Sigmoid colon (tissue), 7 donors: ENCODE results near the gene INAFM1. TPM values are rescaled to one million over a fixed set of nuclear protein-coding genes. Genes with fewer than 3 reads are reported as not detected.

Source experiments
- DNase-seq: peaks from one replicate; pipeline ENCODE4 v3.0.0-alpha.2; 2019
- H3K27ac ChIP-seq, 4 donors: fragments of 200-600 bp; sonication (generic); one replicate each; pipeline ENCODE4 v1.5.1; 2016 to 2019; ENCODE audit warnings: mild to moderate bottlenecking in 1 of 4
- H3K27me3 ChIP-seq, 3 donors: fragments of 200-600 bp; sonication (generic); one replicate each; pipeline ENCODE4 v1.5.1; 2019; ENCODE audit warnings: mild to moderate bottlenecking in 1 of 3
- H3K36me3 ChIP-seq, 4 donors: fragments of 200-600 bp; sonication (generic); one replicate each; pipeline ENCODE4 v1.5.1; 2016 to 2019
- H3K4me1 ChIP-seq, 4 donors: fragments of 200-600 bp; sonication (generic); one replicate each; pipeline ENCODE4 v1.5.1; 2017 to 2019
- H3K4me3 ChIP-seq, 4 donors: fragments of 200-600 bp; sonication (generic); one replicate each; pipeline ENCODE4 v1.5.1; 2017 to 2019; ENCODE audit warnings: mild to moderate bottlenecking in 2 of 4, moderate library complexity in 1 of 4
- H3K9me3 ChIP-seq, 4 donors: fragments of 200-600 bp in 3 of 4; sonication (generic) in 3 of 4; one replicate each; pipeline versions ENCODE4 v1.5.1 to v1.6.1; 2013 to 2019
- EP300 ChIP-seq, 4 donors: sonication (generic); formaldehyde crosslinking; IDR thresholded peaks; one replicate each; pipeline ENCODE4 v1.6.1; 2017; ENCODE audit warnings: antibody characterized with exemption in 4 of 4
- POLR2A ChIP-seq, 2 donors: fragments of 450-650 bp; IDR thresholded peaks; one replicate each; pipeline ENCODE4 v1.6.1; 2016; ENCODE audit warnings: antibody characterized with exemption in 2 of 2, mild to moderate bottlenecking in 2 of 2, moderate library complexity in 2 of 2
- POLR2AphosphoS5 ChIP-seq, 4 donors: sonication (generic); formaldehyde crosslinking; IDR thresholded peaks; one replicate each; pipeline ENCODE4 v1.6.1; 2017; ENCODE audit warnings: antibody characterized with exemption in 4 of 4
- WGBS, 2 donors: extraction: QIAGEN DNeasy Blood & Tissue Kit; methylation state at CpG; one replicate each; pipeline ENCODE4 v1.1.7; 2013; 5-methylcytosine and 5-hydroxymethylcytosine counted together
- intact Hi-C: fragments of 100-400 bp; cut with DNase I; formaldehyde crosslinking; loops from one replicate; pipeline ENCODE4 v1.15.1; 2023
- polyA plus RNA-seq, 3 donors: library from polyadenylated mRNA; stranded (reverse); fragments of 200-250 nt; gene quantifications; one replicate each; pipeline ENCODE4 v1.2.3, GENCODE V29; 2013
- total RNA-seq, 4 donors: library from RNA; depleted of rRNA; stranded (reverse); fragments of >200 nt; gene quantifications; one replicate each; pipeline ENCODE4 v1.1.0, GENCODE V29; 2016
- TF ChIP-seq, protein P1 (sequence below), 4 experiments: fragments of 450-650 bp in 3 of 4; fragments of 200-600 bp in 1 of 4; IDR thresholded peaks; one replicate each; pipeline ENCODE4 v1.5.1; 2016 to 2019; ENCODE audit warnings: antibody characterized with exemption in 4 of 4, mild to moderate bottlenecking in 3 of 4, moderate library complexity in 2 of 4
- donor health status: healthy with polysubstance abuse.
- donor health status: Bipolar disorder and iron deficiency.
- donor health status: healthy.

INAFM1 gene
- total and polyA plus RNA-seq, 7 donors = 3.0 to 16.3 (median 10.7) TPM

DNA sequence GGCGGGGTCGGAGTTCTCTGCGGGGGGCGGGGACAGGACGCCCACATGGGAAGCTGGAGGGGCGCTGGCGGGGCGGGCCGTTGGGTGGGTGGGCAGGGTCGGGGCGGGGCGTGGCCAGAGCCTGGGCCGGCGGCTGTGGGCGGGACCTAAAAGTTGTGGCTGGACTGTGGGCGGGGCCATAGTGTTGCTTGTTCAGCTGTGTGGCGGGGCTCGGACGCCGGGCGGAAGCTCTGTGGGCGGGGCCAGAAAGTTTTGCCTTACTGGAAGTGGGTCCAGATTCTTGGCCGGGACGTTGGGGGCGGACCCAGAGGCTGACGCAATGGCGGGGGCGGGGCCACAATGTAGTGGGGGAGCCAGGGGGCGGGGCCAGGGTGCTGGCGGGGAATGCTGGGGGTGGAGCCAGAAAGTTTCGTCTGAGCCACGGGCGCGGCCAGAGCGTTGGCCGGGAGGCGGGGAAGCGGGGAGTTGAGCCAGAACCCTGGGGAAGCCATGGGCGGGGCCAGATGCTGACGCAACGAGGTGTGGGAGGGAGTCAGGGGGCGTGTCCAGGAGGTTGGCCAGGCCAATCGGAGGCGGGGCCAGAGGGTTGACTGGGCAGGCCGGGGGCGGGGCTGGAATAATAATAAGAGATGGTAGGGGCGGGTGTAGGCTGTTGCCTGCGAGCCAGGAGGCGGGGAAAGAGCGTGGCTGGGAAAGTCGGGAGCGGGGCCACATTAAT, 17.8 kb upstream of the INAFM1 start:
- WGBS, 2 donors = 0 to 1% methylated on average over 52 of the region's 52 CpGs

GRCh38 chr19:47257411-47258169, 17.1 kb upstream of the INAFM1 start:
- Histone ChIP-seq H3K9me3 (no peaks in the 10 kb centered on the region), H3K4me1 (peaks cover 0 to 35% (median 30%) of the 10 kb centered on the region in 4 donors), H3K4me3 (peak overlapping the region; percentile 30 to 69 (median 58)), H3K36me3 (peaks cover 19 to 45% (median 32%) of the 10 kb centered on the region in 4 donors), H3K27me3 (no peaks in the 10 kb centered on the region), H3K27ac (peak overlapping the region; percentile 88 to 98 (median 92))
- peak; percentile 81 for DNase-seq
- intact Hi-C loops = loop anchor here (1.0 kb wide), 1 partner anchor 16 kb away; no protein-coding TSS in a partner anchor
- TF ChIP-seq POLR2AphosphoS5 (IDR thresholded peaks at IDR 0.05) = peak; percentile 47 to 79 (median 58)
- TF ChIP-seq, protein P1, sequence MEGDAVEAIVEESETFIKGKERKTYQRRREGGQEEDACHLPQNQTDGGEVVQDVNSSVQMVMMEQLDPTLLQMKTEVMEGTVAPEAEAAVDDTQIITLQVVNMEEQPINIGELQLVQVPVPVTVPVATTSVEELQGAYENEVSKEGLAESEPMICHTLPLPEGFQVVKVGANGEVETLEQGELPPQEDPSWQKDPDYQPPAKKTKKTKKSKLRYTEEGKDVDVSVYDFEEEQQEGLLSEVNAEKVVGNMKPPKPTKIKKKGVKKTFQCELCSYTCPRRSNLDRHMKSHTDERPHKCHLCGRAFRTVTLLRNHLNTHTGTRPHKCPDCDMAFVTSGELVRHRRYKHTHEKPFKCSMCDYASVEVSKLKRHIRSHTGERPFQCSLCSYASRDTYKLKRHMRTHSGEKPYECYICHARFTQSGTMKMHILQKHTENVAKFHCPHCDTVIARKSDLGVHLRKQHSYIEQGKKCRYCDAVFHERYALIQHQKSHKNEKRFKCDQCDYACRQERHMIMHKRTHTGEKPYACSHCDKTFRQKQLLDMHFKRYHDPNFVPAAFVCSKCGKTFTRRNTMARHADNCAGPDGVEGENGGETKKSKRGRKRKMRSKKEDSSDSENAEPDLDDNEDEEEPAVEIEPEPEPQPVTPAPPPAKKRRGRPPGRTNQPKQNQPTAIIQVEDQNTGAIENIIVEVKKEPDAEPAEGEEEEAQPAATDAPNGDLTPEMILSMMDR (IDR thresholded peaks at IDR 0.05) = no peak
- TF ChIP-seq POLR2A (IDR thresholded peaks at IDR 0.05) = no peak
- peak in 2 of 4 donors; percentile 6 to 45 for TF ChIP-seq EP300 (IDR thresholded peaks at IDR 0.05)
- 3 to 8% methylated on average over 29 of the region's 29 CpGs for WGBS, 2 donors

More for the DNA sequence above, 17.8 kb upstream of the INAFM1 start:
- TF ChIP-seq, protein P1 (IDR thresholded peaks at IDR 0.05) = no peak
- no peak for TF ChIP-seq POLR2AphosphoS5 (IDR thresholded peaks at IDR 0.05)
- TF ChIP-seq POLR2A (IDR thresholded peaks at IDR 0.05) = no peak
- no peak for TF ChIP-seq EP300 (IDR thresholded peaks at IDR 0.05)
- H3K27me3 ChIP-seq = no peaks in the 10 kb centered on the region
- H3K36me3 ChIP-seq = peaks cover 19 to 37% (median 29%) of the 10 kb centered on the region in 4 donors
- no peaks in the 10 kb centered on the region for H3K9me3 ChIP-seq
- intact Hi-C loops = loop anchor here (1.0 kb wide), 1 partner anchor 16 kb away; no protein-coding TSS in a partner anchor
- peak; percentile 100 for DNase-seq
- peak overlapping the region; percentile 88 to 98 (median 92) for H3K27ac ChIP-seq
- H3K4me1 ChIP-seq = peaks cover 0 to 35% (median 30%) of the 10 kb centered on the region in 4 donors
- peak overlapping the region; percentile 55 to 73 (median 65) for H3K4me3 ChIP-seq

GRCh38 chr19:47258434-47258833, 16.3 kb upstream of the INAFM1 start:
- peaks cover 19 to 53% (median 40%) of the 10 kb centered on the region in 4 donors for H3K36me3 ChIP-seq

GRCh38 chr19:47258895-47259555, 15.7 kb upstream of the INAFM1 start:
- DNase-seq = no peak
- intact Hi-C loops = no loop called here
- peaks cover 0 to 35% (median 30%) of the 10 kb centered on the region in 4 donors for H3K4me1 ChIP-seq
- peak overlapping the region; percentile 88 to 98 (median 92) for H3K27ac ChIP-seq
- no peak overlapping the region for H3K4me3 ChIP-seq
- H3K36me3 ChIP-seq = peaks cover 19 to 59% (median 42%) of the 10 kb centered on the region in 4 donors
- no peaks in the 10 kb centered on the region for H3K9me3 ChIP-seq
- 72 to 89% methylated on average over 6 of the region's 6 CpGs for WGBS, 2 donors
- H3K27me3 ChIP-seq = no peaks in the 10 kb centered on the region
- TF ChIP-seq, protein P1 (IDR thresholded peaks at IDR 0.05) = no peak
- TF ChIP-seq POLR2A (IDR thresholded peaks at IDR 0.05) (no peak), POLR2AphosphoS5 (IDR thresholded peaks at IDR 0.05) (no peak), EP300 (IDR thresholded peaks at IDR 0.05) (no peak)

More at GRCh38 chr19:47258434-47258833, 16.3 kb upstream of the INAFM1 start:
- Histone ChIP-seq H3K27ac (peak overlapping the region; percentile 88 to 98 (median 92)), H3K9me3 (no peaks in the 10 kb centered on the region), H3K27me3 (no peaks in the 10 kb centered on the region), H3K4me3 (peak overlapping the region in 1 of 4 donors; percentile 55), H3K4me1 (peaks cover 0 to 35% (median 30%) of the 10 kb centered on the region in 4 donors)
- 92% methylated on average over 9 of the region's 9 CpGs for WGBS, 2 donors
- no peak for DNase-seq
- intact Hi-C loops = no loop called here
- TF ChIP-seq EP300 (IDR thresholded peaks at IDR 0.05) (no peak), POLR2AphosphoS5 (IDR thresholded peaks at IDR 0.05) (no peak), POLR2A (IDR thresholded peaks at IDR 0.05) (no peak)
- TF ChIP-seq, protein P1 (IDR thresholded peaks at IDR 0.05) = no peak
